NCI-H1417 treated with DMSO at 0.1 percent for 48 hours (cell line): ENCODE data around the gene KCNN1.

Experiments used
- DNase-seq: peaks from one replicate; lab custom pipeline; 2025; lab: John Stamatoyannopoulos, UW

Gene KCNN1

GRCh38 chr19:17947815-17948513 is 18.9 kb upstream of the KCNN1 start:
- peak; percentile 86 for DNase-seq

- no peak for DNase-seq
Observed at GRCh38 chr19:17948514-17948900, 18.4 kb upstream of the KCNN1 start.

GRCh38 chr19:17948931-17949930 is 17.7 kb upstream of the KCNN1 start:
- DNase-seq: no peak

GRCh38 chr19:17949956-17950309 is 17.0 kb upstream of the KCNN1 start:
- DNase-seq: no peak

GRCh38 chr19:17950310-17951156 is 16.4 kb upstream of the KCNN1 start:
- no peak for DNase-seq

GRCh38 chr19:17951157-17951989 is 15.5 kb upstream of the KCNN1 start:
- DNase-seq: no peak

GRCh38 chr19:17951990-17952976 is 14.6 kb upstream of the KCNN1 start:
- DNase-seq: no peak

- DNase-seq: no peak
Observed at GRCh38 chr19:17953316-17953801, 13.5 kb upstream of the KCNN1 start.

GRCh38 chr19:17953869-17954268 is 13.0 kb upstream of the KCNN1 start:
- no peak for DNase-seq

GRCh38 chr19:17954401-17954800 is 12.5 kb upstream of the KCNN1 start:
- DNase-seq: no peak

GRCh38 chr19:17957149-17957849 is 9.6 kb upstream of the KCNN1 start:
- DNase-seq: no peak

- DNase-seq: no peak
Observed at GRCh38 chr19:17957885-17958284, 9.0 kb upstream of the KCNN1 start.

- DNase-seq: no peak
Observed at GRCh38 chr19:17963936-17964691, 2.8 kb upstream of the KCNN1 start.

- no peak for DNase-seq
Observed at GRCh38 chr19:17965370-17966128, 1.4 kb upstream of the KCNN1 start.

- no peak for DNase-seq
Observed at GRCh38 chr19:17966129-17966483, 801 bp upstream of the KCNN1 start.

GRCh38 chr19:17967257-17968051 is 547 bp downstream of the KCNN1 start:
- DNase-seq: no peak

GRCh38 chr19:17968362-17968761 is 1.5 kb downstream of the KCNN1 start:
- no peak for DNase-seq
